GM19397 (cell line): ENCODE data around the gene MTG1.
"Not testable (repeated sequence)": the region's sequence is repeated elsewhere in the genome, so short reads cannot be mapped to it uniquely, and the experiment has no call there.

ENCODE experiments used
- ATAC-seq: cut with Tn5 transposase; IDR thresholded peaks from one replicate; pipeline ENCODE4 v1.9.1; 2021; ENCODE audit warnings: mild to moderate bottlenecking, moderate library complexity; ENCODE audit not compliant: unreplicated experiment

Gene MTG1

GRCh38 chr10:133358925-133359310 lies 35.0 kb upstream of the MTG1 start:
- ATAC-seq: no peak

GRCh38 chr10:133359554-133359971 lies 34.4 kb upstream of the MTG1 start:
- no peak for ATAC-seq

GRCh38 chr10:133359972-133360610 lies 33.9 kb upstream of the MTG1 start:
- no peak for ATAC-seq

- ATAC-seq: no peak
Observed at GRCh38 chr10:133361227-133361626, 32.7 kb upstream of the MTG1 start.

GRCh38 chr10:133361773-133362441 lies 32.0 kb upstream of the MTG1 start:
- no peak for ATAC-seq

- ATAC-seq: no peak
Observed at GRCh38 chr10:133362846-133363245, 31.1 kb upstream of the MTG1 start.

- no peak for ATAC-seq
Observed at GRCh38 chr10:133364645-133365431, 29.1 kb upstream of the MTG1 start.

- ATAC-seq: no peak
Observed at GRCh38 chr10:133365461-133366129, 28.4 kb upstream of the MTG1 start.

- ATAC-seq: no peak
Observed at GRCh38 chr10:133366130-133366478, 27.9 kb upstream of the MTG1 start.

- no peak for ATAC-seq
Observed at GRCh38 chr10:133366751-133367150, 27.2 kb upstream of the MTG1 start.

GRCh38 chr10:133367461-133367860 lies 26.5 kb upstream of the MTG1 start:
- not testable (repeated sequence) for ATAC-seq

GRCh38 chr10:133368153-133368552 lies 25.8 kb upstream of the MTG1 start:
- no peak for ATAC-seq

GRCh38 chr10:133370030-133370786 lies 23.7 kb upstream of the MTG1 start:
- no peak for ATAC-seq

- ATAC-seq: no peak
Observed at GRCh38 chr10:133372507-133372906, 21.4 kb upstream of the MTG1 start.

GRCh38 chr10:133373174-133374090 lies 20.5 kb upstream of the MTG1 start, which contains the start of gene ECHS1:
Gene ECHS1, minus strand, starts transcription at chr10:133373354. Its CDS starts 21 bp downstream, at chr10:133373333.
- ATAC-seq: peak; percentile 96

GRCh38 chr10:133375357-133376115 lies 18.4 kb upstream of the MTG1 start:
- no peak for ATAC-seq

GRCh38 chr10:133376183-133376582 lies 17.8 kb upstream of the MTG1 start:
- not testable (repeated sequence) for ATAC-seq

- ATAC-seq: no peak
Observed at GRCh38 chr10:133377025-133377817, 16.7 kb upstream of the MTG1 start.
